GM12875 (cell line): ENCODE measurements around the gene FOXQ1.

Experiments
- H3K4me3 ChIP-seq: one replicate; pipeline ENCODE4 v1.5.1; 2011; ENCODE audit warnings: low read depth, low read length, control low read depth
- CTCF ChIP-seq: IDR thresholded peaks from 2 replicates; pipeline ENCODE4 v1.5.1; 2011; ENCODE audit warnings: low read depth, mild to moderate bottlenecking, control low read depth, inconsistent platforms, low read length, moderate library complexity, borderline replicate concordance; ENCODE audit not compliant: insufficient read depth

FOXQ1 gene

GRCh38 chr6:1311400-1312202 lies at the start of gene FOXQ1:
Gene FOXQ1 (plus strand): TSS chr6:1312098. CDS start chr6:1312705, 607 bp downstream.
- H3K4me3 ChIP-seq: no peak within 1 kb of the TSS
- no peak for TF ChIP-seq CTCF

DNA sequence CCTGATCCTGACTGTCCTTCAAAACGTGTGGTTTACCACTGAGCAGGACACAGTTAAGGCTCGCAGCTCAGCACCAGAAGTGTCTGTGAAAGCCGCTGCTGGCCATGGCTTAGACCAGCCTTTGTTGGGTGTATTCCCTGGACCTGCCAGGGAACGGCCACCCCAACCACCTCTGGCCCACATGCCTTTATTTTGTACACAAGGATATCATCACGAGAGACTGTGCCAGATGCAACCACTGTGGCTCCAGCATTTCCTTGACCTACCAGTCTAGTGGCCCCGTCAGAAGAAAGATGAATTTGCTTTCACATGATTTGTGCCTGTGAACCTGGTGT lies 49.2 kb upstream of the FOXQ1 start:
- H3K4me3 ChIP-seq: no peak overlapping the region
- TF ChIP-seq CTCF: no peak

DNA sequence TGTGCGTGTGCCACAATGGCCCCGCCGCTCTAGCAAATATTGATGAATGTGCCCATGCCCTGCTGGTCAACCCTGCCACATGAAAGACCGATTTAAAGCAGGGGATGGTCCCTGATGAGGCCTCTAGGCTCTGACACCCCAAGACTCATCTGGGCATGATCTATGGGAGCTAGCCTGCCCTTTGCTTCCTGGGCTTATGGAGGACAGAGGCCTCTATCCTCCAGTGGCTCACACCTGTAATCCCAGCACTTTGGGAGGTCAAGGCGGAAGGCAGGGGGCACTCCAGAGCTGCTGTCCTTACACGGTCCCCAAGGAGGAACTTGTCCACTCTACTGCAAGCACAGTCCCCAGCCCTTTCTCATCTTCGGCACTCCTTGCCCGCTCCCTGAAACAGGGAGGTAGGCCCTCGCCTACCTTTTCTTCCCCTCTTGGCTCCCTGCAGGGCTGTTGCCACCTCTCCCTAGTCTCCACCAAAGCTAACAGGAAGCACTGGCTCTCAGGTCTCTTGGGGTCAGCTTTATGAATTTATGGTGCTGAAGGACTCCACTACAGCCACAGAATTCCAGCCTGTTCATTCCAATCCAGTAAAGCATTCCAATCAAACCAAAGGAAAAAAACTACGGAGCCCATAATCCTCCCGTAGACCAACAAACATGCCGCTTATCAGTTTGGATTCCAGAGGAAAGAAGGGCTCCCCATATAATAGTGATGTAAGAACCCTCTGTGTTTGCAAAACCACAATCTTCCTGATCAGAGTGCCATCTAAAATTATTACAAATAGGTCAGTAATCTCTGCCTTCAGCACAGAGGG lies 48.7 kb upstream of the FOXQ1 start:
- no peak overlapping the region for H3K4me3 ChIP-seq
- TF ChIP-seq CTCF: no peak

GRCh38 chr6:1263850-1264377 lies 48.0 kb upstream of the FOXQ1 start:
- H3K4me3 ChIP-seq: no peak overlapping the region

GRCh38 chr6:1264619-1265445 lies 47.1 kb upstream of the FOXQ1 start:
- TF ChIP-seq CTCF: no peak
- no peak overlapping the region for H3K4me3 ChIP-seq

More at GRCh38 chr6:1263850-1264377, 48.0 kb upstream of the FOXQ1 start:
- no peak for TF ChIP-seq CTCF

DNA sequence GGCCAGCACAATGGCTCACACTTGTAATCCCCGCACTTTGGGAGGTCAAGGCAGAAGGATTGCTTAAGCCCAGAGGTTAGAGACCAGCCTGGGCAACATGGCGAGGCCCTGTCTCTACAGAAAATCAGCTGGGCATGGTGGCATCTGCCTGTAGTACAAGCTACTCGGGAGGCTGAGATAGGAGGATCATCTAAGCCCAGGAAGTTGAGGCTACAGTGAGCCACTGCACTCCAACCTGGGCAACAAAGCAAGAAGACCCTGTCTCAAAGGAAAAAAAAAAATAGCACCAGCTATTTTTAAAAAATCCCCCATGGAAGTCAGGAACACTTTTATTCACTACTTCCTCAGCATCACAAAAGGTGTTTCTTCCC lies 45.2 kb upstream of the FOXQ1 start:
- no peak overlapping the region for H3K4me3 ChIP-seq
- TF ChIP-seq CTCF: no peak
